Adipocyte (in vitro differentiated cells): ENCODE measurements around the gene COL6A1.

Experiments used
- DNase-seq: peaks from one replicate; pipeline ENCODE4 v3.0.0-alpha.2; 2015; ENCODE audit warnings: low read depth
- H3K27me3 ChIP-seq: replicated peaks from 2 replicates; pipeline ENCODE4 v1.7.0; 2013; ENCODE audit warnings: mild to moderate bottlenecking, low read length, moderate library complexity; ENCODE audit not compliant: control insufficient read depth, insufficient read depth
- H3K36me3 ChIP-seq: 2 replicates; pipeline ENCODE4 v1.7.0; 2013; ENCODE audit warnings: low read length, mild to moderate bottlenecking, moderate library complexity; ENCODE audit not compliant: control insufficient read depth, insufficient read depth, severe bottlenecking
- H3K4me1 ChIP-seq: 2 replicates; pipeline ENCODE4 v1.7.0; 2013; ENCODE audit warnings: mild to moderate bottlenecking, low read length, moderate library complexity; ENCODE audit not compliant: control insufficient read depth, insufficient read depth
- H3K4me3 ChIP-seq: 2 replicates; pipeline ENCODE4 v1.7.0; 2013; ENCODE audit warnings: mild to moderate bottlenecking, low read length, moderate library complexity
- H3K9ac ChIP-seq: 2 replicates; pipeline ENCODE4 v1.7.0; 2013; ENCODE audit warnings: mild to moderate bottlenecking, low read length, moderate library complexity
- H3K9me3 ChIP-seq: 2 replicates; pipeline ENCODE4 v1.7.0; 2013; ENCODE audit warnings: mild to moderate bottlenecking, low read length, moderate library complexity; ENCODE audit not compliant: control insufficient read depth

COL6A1 gene

DNA sequence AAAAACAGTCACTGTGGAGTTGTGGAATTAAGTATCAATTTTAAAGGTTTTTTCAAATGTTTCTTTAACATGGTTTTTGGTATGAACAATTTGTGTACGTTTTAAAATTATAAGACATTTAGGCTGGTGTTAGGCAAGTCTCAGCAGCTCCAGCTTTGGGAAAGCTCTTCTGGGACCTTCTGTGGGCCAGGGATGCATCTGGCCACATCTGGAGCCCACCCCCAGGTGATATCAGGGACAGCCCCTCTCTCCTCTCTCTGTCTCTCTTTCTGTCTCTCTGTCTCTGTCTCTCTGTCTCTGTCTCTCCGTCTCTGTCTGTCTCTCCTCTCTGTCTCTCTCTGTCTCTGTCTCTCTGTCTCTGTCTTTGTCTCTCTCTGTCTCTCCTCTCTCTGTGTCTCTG is 1.3 kb upstream of the COL6A1 start:
- H3K4me3 ChIP-seq, result peak overlapping the region; percentile 82

DNA sequence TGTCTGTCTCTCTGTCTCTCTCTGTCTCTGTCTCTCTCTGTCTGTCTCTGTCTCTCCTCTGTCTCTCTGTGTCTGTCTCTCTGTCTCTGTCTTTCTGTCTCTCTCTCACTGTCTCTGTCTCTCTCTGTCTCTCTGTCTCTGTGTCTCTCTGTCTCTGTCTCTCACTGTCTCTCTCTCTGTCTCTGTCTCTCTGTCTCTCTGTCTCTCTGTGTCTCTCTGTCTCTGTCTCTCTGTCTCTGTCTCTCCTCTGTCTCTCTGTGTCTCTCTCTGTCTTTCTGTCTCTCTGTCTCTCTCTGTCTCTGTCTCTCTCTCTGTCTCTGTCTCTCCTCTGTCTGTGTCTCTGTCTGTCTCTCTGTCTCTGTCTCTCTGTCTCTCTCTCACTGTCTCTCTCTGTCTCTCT is 873 bp upstream of the COL6A1 start:
- DNase-seq, result no peak
- Histone ChIP-seq H3K4me3 (peak overlapping the region; percentile 82), H3K4me1 (peaks cover 44% of the 10 kb centered on the region), H3K27me3 (no peaks in the 10 kb centered on the region), H3K36me3 (peaks cover 17% of the 10 kb centered on the region), H3K9me3 (no peaks in the 10 kb centered on the region), H3K9ac (peak overlapping the region; percentile 91)

More for the DNA sequence above, 1.3 kb upstream of the COL6A1 start:
- Histone ChIP-seq H3K36me3 (peaks cover 13% of the 10 kb centered on the region), H3K9me3 (no peaks in the 10 kb centered on the region), H3K4me1 (peaks cover 42% of the 10 kb centered on the region), H3K9ac (peak overlapping the region; percentile 91), H3K27me3 (no peaks in the 10 kb centered on the region)
- DNase-seq, result peak; percentile 12

DNA sequence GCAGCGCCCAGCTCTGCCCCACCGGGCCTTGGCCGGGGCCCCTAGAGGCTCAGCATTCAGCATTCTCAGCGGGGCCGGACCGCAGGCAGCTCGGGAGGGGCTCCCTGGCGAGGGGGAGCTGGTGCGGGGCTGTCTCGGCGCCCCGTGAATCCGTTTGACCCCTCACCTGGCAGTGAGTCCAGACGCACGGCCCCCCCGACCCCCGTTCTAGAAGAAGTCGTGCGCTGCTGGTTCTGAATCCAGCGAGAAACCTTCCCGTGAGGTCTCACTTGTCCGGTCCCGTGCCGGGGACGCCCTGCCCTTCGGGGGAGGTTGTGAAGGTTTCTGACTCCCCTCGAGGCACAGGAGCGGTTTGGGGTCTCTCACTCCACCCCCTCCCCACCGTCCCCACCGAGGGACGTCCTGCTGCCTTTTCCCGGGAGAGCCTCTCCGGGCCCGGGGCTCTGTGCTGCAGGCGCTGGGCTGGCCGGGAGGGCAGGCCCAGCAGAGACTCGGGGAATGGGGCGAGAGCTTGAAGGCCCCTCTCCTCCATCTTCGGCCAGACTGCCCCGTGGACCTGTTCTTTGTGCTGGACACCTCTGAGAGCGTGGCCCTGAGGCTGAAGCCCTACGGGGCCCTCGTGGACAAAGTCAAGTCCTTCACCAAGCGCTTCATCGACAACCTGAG is 655 bp downstream of the COL6A1 start:
- no peaks in the 10 kb centered on the region for H3K9me3 ChIP-seq
- peaks cover 32% of the 10 kb centered on the region for H3K36me3 ChIP-seq
- peak overlapping the region; percentile 94 for H3K4me3 ChIP-seq
- H3K9ac ChIP-seq, result peak overlapping the region; percentile 100
- peaks cover 56% of the 10 kb centered on the region for H3K4me1 ChIP-seq
- DNase-seq, result peak; percentile 60
- no peaks in the 10 kb centered on the region for H3K27me3 ChIP-seq

DNA sequence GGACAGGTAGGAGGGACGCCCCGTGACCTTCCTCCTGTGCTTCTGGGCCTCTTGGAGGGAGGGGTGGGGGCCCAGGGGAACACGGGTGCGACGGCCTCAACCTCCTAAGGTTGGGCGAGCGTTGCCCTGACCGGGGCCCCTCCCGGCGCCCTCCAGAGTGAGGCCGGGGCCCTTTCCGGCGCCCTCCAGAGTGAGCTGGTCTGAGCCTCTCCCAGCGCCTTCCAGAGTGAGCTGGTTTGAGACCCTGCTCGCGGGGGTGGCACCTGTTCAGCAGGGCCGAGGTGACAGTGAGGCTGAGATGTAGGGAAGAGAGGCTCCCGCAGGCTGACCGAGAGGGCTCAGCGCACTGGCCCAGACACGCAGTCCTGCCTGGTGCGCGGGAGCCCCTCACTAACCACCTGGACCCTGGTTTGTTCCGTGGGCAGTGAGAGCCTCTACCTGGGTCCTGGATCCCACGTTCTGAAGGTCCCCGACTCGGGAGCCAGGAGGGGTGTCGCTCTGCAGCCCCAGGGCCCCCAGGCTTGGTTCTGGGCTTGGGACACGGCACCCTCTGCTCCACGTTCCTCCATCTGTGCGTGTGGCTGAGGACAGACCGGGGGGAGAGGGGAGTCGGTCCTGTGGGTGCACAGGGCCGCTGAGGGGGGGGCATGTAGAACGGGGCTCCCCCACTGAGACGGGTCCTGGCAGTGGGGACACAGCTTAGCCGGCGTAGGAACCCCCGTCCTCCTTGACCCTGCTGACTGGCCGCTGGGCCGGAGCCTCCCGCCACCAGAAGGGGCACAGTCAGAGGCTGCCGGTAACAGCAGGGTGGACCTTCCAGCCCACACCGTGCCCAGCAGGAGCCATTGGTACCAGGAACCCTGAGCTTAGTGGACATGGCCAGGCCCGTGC is 1.4 kb downstream of the COL6A1 start:
- Histone ChIP-seq H3K9ac (peak overlapping the region; percentile 100), H3K9me3 (no peaks in the 10 kb centered on the region), H3K36me3 (peaks cover 35% of the 10 kb centered on the region), H3K4me3 (peak overlapping the region; percentile 94), H3K4me1 (peaks cover 55% of the 10 kb centered on the region), H3K27me3 (no peaks in the 10 kb centered on the region)
- peak; percentile 46 for DNase-seq

DNA sequence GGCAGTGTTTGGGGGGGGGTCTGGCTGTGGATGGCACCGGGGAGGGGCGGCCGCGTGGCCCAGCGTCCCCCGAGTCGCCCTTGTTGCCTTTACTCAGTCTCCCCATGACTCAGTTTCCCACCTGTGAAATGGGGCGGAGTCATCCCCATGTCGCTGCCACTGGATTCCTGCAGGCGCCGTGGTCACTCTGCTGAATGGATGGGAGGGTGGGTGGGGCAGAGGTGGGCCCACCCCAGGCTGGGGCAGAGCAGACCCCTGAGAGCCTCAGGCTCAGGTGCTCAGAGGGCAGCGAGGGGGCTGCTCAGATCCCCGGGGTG is 2.0 kb downstream of the COL6A1 start:
- peak overlapping the region; percentile 94 for H3K4me3 ChIP-seq

DNA sequence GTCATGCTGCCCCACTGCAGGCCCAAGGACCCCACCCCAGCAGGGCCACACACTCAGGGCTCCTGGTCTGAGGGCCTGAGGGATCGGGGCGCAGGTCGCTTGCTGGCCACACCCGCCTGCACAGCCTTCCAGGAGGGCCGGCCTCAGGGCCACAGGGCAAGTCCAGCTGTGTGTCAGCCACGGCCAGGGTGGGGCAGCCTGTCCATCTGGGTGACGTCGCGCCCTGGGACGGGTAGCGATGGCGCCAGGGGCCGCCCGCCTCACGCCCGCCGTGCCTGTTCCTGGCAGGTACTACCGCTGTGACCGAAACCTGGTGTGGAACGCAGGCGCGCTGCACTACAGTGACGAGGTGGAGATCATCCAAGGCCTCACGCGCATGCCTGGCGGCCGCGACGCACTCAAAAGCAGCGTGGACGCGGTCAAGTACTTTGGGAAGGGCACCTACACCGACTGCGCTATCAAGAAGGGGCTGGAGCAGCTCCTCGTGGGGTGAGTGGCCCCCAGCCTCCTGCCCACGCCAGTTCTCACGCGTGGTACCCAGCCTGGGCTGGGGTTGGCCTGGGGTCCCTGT is 2.5 kb downstream of the COL6A1 start:
- Histone ChIP-seq H3K36me3 (peaks cover 42% of the 10 kb centered on the region), H3K4me3 (peak overlapping the region; percentile 94), H3K9ac (peak overlapping the region; percentile 100), H3K9me3 (no peaks in the 10 kb centered on the region), H3K4me1 (peaks cover 48% of the 10 kb centered on the region), H3K27me3 (no peaks in the 10 kb centered on the region)
- DNase-seq, result no peak

More for the DNA sequence above, 2.0 kb downstream of the COL6A1 start:
- DNase-seq, result no peak
- Histone ChIP-seq H3K27me3 (no peaks in the 10 kb centered on the region), H3K9ac (peak overlapping the region; percentile 100), H3K36me3 (peaks cover 37% of the 10 kb centered on the region), H3K4me1 (peaks cover 53% of the 10 kb centered on the region), H3K9me3 (no peaks in the 10 kb centered on the region)

DNA sequence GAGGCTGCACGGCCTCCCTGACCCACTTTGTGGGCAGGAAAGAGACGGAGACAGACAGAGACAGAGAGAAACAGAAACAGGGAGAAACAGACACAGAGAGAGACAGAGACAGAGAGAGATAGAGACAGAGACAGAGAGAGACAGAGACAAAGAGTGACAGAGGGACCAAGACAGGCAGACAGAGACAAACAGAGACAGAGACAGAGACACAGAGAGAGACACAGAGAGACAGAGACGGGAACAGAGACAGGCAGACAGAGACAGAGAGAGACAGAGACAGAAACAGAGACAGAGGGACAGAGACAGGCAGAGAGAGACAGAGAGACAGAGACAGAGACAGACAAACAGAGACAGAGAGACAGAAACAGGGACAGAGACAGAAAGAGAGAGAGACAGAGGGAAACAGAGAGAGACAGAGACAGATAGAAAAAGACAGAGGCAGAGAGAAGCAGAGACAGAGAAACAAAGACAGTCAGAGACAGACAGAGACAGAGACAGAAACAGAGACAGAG is 3.1 kb downstream of the COL6A1 start:
- peak overlapping the region; percentile 100 for H3K9ac ChIP-seq
- H3K9me3 ChIP-seq, result no peaks in the 10 kb centered on the region
- no peaks in the 10 kb centered on the region for H3K27me3 ChIP-seq
- DNase-seq, result no peak
- H3K36me3 ChIP-seq, result peaks cover 47% of the 10 kb centered on the region
- peaks cover 48% of the 10 kb centered on the region for H3K4me1 ChIP-seq
- H3K4me3 ChIP-seq, result peak overlapping the region; percentile 94

DNA sequence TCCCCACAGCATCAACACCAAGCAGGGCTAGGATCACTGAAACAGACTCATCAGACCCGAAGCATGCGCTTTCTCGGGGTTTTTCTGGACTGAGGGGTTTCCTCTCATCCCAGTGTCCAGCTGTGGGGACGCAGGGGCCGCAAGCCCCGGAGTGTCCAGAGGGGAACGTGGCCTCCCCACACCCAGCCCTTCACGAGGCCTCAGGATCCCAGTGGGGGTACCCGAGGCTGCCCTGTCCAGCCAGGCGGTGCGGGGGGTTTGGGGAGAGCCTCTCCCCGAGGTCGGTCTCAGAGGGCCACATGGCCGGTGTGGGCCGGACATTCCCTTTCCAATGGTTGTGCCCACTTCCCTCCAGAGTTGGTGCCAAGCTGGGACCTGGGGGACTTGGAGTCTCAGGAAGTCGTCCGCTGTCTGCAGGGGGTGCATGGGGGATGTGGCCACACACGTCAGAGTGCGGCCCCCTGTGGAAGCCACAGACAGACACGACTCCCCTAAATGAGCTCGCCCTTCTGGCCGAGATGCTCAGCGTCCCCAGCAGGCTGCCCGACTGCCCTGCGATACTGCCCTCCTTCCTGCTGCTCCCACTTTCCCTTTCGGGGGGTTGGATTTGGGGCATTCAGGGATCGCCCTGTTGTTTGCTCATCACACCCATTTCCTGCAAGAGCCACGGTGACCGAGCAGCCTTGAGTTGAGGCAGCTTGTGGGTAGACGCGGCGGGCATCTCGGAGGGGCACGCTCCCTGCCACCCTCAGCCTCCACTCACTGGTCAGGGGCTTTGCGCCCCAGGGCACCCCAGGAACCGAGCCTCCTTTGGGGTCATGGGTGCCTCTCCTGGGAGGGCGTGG is 4.1 kb downstream of the COL6A1 start:
- Histone ChIP-seq H3K9me3 (no peaks in the 10 kb centered on the region), H3K4me1 (peaks cover 40% of the 10 kb centered on the region), H3K9ac (peak overlapping the region; percentile 100), H3K4me3 (peak overlapping the region; percentile 94), H3K27me3 (no peaks in the 10 kb centered on the region), H3K36me3 (peaks cover 57% of the 10 kb centered on the region)
- DNase-seq, result no peak

DNA sequence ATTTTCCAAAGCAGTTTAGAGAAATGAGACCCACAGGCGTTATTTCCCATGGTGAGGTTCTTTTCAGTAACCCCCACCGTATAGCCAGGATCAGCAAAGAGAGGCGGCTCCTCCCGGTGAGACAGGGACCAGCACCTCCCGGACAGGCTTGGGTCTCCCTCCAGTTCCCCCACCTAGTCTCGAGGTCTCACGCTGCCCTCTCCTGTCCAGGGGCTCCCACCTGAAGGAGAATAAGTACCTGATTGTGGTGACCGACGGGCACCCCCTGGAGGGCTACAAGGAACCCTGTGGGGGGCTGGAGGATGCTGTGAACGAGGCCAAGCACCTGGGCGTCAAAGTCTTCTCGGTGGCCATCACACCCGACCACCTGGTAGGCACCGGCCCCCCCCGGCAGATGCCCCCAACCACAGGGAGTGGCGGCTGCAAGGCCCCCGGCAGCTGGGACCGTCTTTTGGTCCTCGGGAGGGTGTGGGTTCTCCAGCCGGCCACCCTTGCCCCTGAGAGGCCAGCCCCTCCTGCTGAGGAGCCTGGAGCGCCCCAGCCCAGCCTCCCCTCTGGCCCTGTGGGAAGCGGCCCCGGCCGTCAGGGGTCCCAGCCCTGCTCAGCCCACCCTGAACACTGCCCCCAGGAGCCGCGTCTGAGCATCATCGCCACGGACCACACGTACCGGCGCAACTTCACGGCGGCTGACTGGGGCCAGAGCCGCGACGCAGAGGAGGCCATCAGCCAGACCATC is 4.9 kb downstream of the COL6A1 start:
- Histone ChIP-seq H3K4me3 (peak overlapping the region; percentile 94), H3K9ac (peak overlapping the region; percentile 100), H3K27me3 (no peaks in the 10 kb centered on the region), H3K9me3 (no peaks in the 10 kb centered on the region), H3K4me1 (peaks cover 40% of the 10 kb centered on the region), H3K36me3 (peaks cover 63% of the 10 kb centered on the region)
- no peak for DNase-seq

DNA sequence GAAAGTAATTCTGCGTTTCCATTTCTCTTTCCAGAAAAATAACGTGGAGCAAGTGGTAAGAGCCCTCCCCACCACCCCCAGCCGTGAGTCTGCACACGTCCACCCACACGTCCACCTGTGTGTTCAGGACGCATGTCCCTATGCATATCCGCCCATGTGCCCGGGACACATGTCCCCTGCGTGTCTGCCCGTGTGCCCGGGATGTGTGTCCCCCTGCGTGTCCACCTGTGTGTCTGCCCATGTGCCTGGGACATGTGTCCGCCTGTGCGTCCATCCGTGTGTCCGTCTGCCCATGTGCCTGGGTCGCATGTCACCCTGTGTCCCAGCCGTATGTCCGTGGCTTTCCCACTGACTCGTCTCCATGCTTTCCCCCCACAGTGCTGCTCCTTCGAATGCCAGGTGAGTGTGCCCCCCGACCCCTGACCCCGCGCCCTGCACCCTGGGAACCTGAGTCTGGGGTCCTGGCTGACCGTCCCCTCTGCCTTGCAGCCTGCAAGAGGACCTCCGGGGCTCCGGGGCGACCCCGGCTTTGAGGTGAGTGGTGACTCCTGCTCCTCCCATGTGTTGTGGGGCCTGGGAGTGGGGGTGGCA is 5.6 kb downstream of the COL6A1 start:
- no peak for DNase-seq
- no peaks in the 10 kb centered on the region for H3K9me3 ChIP-seq
- peak overlapping the region; percentile 100 for H3K9ac ChIP-seq
- peaks cover 48% of the 10 kb centered on the region for H3K4me1 ChIP-seq
- no peaks in the 10 kb centered on the region for H3K27me3 ChIP-seq
- peaks cover 70% of the 10 kb centered on the region for H3K36me3 ChIP-seq
- H3K4me3 ChIP-seq, result peak overlapping the region; percentile 44
